ENCODE data around the gene RDM1.
"Not testable (repeated sequence)": the region's sequence is repeated elsewhere in the genome, so short reads cannot be mapped to it uniquely, and the experiment has no call there.

The RDM1 gene, protein sequence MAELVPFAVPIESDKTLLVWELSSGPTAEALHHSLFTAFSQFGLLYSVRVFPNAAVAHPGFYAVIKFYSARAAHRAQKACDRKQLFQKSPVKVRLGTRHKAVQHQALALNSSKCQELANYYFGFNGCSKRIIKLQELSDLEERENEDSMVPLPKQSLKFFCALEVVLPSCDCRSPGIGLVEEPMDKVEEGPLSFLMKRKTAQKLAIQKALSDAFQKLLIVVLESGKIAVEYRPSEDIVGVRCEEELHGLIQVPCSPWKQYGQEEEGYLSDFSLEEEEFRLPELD

GRCh38 chr17:35930211-35931065, at the start of gene RDM1:
Gene RDM1 (minus strand): TSS chr17:35930773. CDS start chr17:35930727, 46 bp downstream.
- no peak for FAIRE-seq

GRCh38 chr17:35978346-35978745, 47.8 kb upstream of the RDM1 start:
- FAIRE-seq: no peak

DNA sequence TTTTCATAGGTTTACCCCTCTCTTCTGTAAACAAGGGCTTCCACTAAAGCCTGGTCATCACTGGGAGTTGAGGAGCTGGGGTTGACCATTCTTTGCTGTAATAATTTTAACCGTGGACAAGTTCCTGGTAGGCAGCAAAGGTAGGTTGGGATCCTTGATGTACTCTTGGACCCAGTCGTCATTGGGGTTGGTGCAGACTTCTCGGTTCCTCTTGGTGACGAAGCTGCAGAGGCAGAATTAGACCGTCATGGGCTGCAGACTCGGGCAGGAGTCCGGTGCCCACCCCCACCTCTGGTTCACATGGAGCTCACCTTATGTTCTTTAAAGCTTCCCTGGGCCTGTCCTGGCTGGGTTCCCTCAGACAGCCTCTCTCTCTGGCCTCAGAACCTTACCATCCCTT, 46.9 kb upstream of the RDM1 start:
- no peak for FAIRE-seq

GRCh38 chr17:35973333-35974260, 43.0 kb upstream of the RDM1 start:
- no peak for FAIRE-seq

DNA sequence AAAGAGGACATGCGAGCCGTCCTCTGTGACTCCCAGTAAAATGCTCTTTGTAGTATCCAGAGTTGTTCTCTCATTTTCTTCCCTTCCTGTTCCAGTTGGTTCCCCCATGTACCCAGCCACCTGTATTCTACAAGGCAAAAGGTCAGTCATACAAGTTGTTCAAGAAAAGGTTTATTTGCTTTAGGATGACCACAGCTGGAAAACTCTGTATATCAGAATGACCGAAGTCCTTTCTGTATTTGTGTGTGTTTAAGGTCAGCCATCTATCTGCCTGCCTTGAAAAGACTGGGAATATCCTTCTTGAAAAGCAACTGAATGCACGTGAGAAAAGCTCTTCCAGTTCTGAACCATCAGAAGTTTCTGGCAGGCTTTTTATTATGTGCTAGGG, 42.4 kb upstream of the RDM1 start:
- no peak for FAIRE-seq

GRCh38 chr17:35972535-35972934, 42.0 kb upstream of the RDM1 start:
- no peak for FAIRE-seq

- no peak for FAIRE-seq
Measured at GRCh38 chr17:35972066-35972465, 41.5 kb upstream of the RDM1 start.

DNA sequence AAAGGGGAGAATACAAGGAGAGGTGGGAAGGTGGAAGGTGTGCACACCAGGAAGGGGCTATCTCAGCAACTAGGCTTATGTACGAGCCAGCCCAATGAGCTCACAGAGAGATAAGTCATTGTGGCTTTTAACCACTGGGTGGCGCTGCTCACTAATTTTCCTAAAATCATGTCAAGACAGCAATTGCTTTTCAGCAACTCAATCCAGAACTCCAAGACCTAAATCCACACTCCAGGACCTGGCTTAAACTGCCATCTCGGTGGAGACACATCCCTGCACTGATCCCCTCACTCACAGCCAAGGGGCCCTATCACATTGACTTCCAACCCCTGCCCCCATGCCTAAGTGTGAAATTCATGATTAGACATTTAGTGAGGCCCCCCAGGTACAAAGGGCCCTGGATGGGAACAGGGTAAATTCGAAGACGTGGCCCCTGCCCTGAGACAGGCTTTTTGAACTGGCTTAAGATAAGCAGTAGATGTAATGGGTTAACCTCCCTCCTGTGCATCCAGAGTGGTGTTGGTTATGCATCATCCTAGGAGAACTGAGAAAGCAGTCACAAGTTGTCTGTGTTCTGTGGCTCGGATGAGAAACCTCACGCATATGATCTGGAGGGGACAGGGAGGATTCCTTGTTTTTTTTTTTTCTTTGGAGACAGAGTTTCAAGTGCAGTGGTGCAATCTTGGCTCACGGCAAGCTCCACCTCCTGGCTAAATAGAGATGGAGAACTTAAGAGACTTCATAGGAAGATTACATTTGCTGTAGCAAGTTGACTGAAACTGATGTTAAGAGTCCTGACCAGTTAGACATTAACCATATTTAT, 39.2 kb upstream of the RDM1 start:
- no peak for FAIRE-seq

DNA sequence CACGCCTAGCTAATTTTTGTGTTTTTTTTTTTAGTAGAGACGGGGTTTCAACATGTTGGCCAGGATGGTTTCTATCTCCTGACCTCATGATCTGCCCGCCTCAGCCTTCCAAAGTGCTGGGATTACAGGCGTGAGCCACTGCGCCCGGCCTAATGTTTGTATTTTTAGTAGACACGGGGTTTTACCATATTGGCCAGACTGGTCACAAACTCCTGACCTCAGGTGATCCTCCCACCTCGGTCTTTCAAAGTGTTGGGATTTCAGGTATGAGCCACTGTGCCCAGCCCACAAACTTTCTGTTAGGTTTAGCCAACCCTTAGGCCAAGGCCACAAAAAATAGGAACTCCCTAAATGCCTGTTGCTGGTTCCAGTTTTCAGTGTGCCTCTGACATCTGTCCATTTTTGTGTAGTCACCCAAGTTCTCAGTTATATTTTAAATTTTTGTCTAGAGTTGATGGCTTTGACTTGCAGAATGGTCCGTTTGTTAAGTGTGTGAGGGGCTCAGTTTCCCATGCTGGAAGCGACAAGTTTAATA, 38.0 kb upstream of the RDM1 start:
- FAIRE-seq: no peak

DNA sequence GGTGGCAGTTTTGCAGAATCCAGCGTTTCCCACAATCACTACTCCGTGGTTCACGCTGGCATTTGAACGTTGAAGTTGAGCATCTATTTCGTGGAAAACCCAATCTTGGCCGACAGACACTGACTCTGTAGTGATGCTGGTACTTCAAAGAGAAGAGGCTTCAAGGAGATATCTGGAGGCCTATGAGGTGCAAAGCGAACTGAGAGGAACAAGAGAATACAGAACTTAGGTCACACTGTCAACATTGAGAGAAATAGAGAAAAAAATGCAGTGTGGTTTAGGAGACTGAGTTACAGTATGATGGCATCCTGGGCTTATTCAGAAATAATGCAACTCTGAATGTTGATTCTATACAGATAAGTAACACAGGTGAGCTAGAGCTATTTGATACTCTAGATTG, 34.7 kb upstream of the RDM1 start:
- no peak for FAIRE-seq

- FAIRE-seq: no peak
Measured at GRCh38 chr17:35963663-35964062, 33.1 kb upstream of the RDM1 start.

DNA sequence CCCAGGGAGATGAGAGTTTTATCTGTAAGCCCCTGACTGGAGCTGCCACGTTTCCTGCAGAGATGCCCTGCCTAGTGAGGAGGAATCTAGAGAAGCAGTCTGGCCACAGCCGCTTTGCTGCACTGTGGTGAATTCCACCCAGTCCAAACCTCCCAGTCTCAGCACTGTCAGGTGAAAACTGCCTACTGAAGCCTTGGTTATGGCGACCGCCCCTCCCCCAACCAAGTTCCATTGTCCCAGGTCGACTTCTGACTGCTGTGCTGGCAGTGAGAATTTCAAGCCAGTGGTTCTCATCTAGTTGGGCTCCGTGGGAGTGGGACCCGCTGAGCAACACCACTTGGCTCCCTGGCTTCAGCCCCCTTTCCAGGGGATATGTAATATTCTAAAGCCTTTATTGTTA, 23.1 kb upstream of the RDM1 start:
- FAIRE-seq: no peak

DNA sequence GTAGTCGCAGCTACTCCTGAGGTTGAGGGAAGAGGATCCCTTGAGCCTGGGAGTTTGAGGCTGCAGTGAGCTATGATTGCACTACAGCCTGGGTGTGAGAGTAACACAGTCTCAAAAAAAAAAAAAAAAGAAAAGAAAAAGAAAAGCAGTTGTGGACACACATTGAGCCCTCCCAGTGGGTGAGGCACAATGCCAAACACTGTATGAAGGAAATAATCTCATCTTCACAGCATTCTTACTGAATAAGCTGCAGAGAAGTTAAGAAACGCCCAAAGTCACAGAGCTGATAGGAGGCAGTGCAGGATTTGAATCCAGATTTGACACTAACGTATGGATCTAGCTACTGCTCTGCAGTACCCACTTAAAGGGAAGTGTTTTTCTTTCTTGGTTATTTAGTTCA, 18.8 kb upstream of the RDM1 start:
- FAIRE-seq: no peak

DNA sequence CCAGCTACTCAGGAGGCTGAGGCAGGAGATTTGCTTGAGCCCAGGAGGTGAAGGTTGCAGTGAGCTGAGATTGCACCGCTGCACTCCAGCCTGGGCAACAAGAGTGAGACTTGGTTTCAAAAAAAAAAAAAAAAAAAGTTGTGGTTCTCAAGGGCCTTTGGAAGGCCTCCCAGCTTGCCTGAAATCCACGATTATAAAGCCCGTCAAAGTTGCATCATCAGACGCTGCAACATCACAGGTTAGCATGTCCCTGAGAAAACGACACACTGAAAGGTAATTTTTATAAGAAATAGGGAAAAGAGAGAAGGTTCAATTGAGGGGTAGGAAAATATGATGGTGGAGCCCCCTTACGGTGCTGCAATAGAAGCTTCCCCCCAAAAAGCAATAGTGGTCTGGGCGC, 17.5 kb upstream of the RDM1 start:
- FAIRE-seq: no peak

GRCh38 chr17:35947156-35947585, 16.6 kb upstream of the RDM1 start:
- no peak for FAIRE-seq

DNA sequence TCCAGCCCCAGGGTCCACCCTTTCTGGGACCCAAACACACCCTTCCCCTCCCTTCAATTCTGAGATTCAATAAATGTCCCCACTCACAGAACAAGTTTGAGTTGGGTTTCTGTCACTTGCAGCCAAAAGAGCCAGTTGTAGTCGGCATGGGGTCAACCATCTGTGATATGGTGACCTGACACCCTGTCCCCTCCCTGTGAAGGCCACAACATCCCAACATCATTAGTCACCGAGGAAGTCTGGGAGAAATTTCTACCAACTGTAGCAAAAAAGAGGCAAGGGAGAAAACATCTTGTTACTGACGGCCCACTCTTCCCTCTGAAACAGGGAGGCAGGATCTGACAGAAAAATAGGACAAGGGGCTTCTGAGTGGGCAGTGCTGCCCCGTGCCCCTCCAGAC, 13.6 kb upstream of the RDM1 start:
- no peak for FAIRE-seq

DNA sequence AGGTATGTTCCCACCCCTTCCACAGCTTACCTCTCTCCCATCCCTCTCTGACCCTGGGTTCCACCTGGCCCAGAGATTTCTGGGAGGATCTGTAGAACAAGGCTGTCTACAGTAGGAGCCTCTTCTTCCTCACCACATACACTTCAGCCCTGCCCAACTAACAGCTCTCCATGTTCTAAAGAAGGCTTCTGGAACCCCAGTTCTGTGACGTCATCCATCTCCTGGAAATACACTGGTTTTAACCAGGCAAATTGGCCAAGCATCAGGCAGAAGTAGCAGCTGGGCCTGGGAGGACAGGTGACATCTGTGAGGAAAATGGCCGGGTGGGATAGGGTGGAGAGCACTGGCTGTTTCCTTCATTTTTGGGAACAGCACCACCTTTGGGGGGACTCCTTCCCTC, 13.0 kb upstream of the RDM1 start, which contains the start of gene LYZL6:
Gene LYZL6, minus strand, starts transcription at position 177 of the 400 bp plus-strand sequence. CDS start 4,357 bp downstream, outside the sequence.
- no peak for FAIRE-seq

DNA sequence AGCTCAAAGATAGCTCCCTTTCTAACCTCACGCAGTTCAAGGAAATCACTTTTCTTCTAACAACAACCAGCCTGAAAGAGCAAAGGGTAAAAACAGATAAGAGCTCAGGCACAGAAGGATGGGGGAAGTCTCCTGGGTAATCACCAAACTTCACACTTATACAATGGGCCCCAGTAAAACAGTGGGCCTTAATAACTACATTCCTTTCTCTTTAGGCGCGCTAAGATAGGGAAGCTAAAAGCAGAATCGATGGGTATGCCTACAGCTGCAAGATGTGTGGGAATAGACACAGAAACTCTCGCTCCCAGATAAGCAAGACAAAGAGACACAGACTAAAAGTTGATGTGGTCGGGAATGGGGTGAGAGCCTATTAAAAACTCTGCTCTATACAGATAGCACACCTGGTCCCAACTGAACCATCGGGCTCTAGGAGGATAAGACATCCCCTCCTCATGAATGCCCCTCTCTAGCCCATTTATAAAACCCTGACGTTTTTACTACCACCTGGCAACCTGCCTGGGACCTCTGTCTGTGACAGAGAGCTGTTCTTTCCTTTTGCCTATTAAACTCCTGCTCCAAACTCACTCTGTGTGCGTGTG, 12.1 kb upstream of the RDM1 start:
- FAIRE-seq: no peak

GRCh38 chr17:35938492-35938891, 7.9 kb upstream of the RDM1 start:
- not testable (repeated sequence) for FAIRE-seq

- no peak for FAIRE-seq
Measured at GRCh38 chr17:35936063-35936462, 5.5 kb upstream of the RDM1 start.

DNA sequence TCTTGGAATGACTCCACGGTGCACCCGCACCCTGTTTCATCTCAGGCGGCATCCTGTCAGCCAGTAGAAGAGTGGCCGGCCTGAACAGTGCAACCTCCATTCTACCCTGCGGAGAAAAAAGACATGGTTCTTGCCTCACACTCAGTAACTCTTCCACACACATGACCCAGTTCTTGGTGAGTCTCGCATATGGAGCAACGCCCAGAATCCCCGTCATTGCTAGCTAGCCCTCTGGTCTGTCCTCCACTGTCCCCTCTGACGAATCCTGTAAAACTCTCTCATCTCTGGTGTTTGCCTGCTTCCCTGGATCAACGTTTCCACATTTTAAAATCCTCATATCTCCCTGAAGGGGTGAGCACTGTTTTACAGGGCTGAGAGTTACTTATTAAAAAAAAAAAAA, 4.2 kb upstream of the RDM1 start:
- no peak for FAIRE-seq
